ENCODE measurements around the gene L3MBTL4. TPM values are rescaled to one million over a fixed set of nuclear protein-coding genes. Genes with fewer than 3 reads are reported as not detected.
A peak's percentile ranks its signal among the peaks of the same experiment; 100 is the strongest.

L3MBTL4 gene
- total RNA-seq, 6 experiments from 2014 or later: 8.2 to 16.0 (median 11.3) TPM

DNA sequence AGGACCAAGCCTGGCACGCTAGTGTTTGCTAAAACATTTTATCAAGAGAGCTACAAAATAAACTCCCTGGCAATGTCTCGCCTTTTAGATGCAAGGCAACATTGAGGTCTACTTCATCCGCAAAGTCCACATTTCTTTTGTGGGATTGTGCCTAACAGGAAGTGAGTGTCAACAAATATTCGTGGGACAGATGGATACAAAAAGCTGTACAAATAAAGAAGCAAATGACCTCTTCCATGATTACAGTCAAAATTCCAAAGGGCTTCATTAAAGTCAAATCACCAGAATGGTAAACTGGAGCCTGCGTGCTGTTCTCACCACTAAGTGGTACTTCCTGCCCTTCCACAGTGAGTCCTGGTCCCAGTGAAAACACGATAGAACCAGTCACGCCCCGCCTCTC is 40.4 kb downstream of the L3MBTL4 start:
- peaks cover 0 to 59% (median 13%) of the 10 kb centered on the region in 4 donors for H3K4me1 ChIP-seq
- peak overlapping the region; percentile 30 to 85 (median 69) for H3K27ac ChIP-seq
- peak overlapping the region in 2 of 3 donors; percentile 5 to 16 for H3K4me3 ChIP-seq
- no peak for DNase-seq
- 24% methylated on average over 7 of the region's 8 CpGs for WGBS (ENCODE audit: insufficient coverage, low coverage, low lambda C conversion rate, missing lambda C conversion rate)
- intact Hi-C loops (cut with DNase I): no loop called here
- TF ChIP-seq, protein P1, sequence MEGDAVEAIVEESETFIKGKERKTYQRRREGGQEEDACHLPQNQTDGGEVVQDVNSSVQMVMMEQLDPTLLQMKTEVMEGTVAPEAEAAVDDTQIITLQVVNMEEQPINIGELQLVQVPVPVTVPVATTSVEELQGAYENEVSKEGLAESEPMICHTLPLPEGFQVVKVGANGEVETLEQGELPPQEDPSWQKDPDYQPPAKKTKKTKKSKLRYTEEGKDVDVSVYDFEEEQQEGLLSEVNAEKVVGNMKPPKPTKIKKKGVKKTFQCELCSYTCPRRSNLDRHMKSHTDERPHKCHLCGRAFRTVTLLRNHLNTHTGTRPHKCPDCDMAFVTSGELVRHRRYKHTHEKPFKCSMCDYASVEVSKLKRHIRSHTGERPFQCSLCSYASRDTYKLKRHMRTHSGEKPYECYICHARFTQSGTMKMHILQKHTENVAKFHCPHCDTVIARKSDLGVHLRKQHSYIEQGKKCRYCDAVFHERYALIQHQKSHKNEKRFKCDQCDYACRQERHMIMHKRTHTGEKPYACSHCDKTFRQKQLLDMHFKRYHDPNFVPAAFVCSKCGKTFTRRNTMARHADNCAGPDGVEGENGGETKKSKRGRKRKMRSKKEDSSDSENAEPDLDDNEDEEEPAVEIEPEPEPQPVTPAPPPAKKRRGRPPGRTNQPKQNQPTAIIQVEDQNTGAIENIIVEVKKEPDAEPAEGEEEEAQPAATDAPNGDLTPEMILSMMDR (IDR thresholded peaks at IDR 0.05): no peak
- no peak for TF ChIP-seq POLR2A (IDR thresholded peaks at IDR 0.05)
- no peaks in the 10 kb centered on the region for H3K36me3 ChIP-seq
- ATAC-seq: peak; percentile 8 to 41 (median 18)
- no peaks in the 10 kb centered on the region for H3K27me3 ChIP-seq
- H3K9me3 ChIP-seq: no peaks in the 10 kb centered on the region

DNA sequence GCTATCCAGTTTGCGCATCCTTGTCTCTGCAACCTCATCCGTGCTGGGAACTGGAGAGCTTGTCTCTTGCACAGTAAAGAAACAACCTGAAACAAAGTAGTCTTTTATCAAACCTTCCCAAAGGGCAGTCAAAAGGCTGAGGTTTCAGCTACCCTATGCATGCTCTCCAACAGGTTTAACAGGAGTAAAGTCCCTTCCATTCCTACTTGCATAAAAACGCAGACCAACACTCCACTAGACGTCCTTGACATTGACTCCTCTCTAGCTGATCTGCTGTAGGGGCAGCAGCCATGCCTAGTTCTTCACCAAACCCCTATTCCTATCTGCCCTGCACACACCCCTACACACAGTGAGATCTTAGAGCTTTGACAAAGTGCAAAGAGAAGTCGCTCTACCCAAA is 41.5 kb downstream of the L3MBTL4 start:
- 65% methylated on average over 5 of the region's 5 CpGs for WGBS (ENCODE audit: insufficient coverage, low coverage, low lambda C conversion rate, missing lambda C conversion rate)

DNA sequence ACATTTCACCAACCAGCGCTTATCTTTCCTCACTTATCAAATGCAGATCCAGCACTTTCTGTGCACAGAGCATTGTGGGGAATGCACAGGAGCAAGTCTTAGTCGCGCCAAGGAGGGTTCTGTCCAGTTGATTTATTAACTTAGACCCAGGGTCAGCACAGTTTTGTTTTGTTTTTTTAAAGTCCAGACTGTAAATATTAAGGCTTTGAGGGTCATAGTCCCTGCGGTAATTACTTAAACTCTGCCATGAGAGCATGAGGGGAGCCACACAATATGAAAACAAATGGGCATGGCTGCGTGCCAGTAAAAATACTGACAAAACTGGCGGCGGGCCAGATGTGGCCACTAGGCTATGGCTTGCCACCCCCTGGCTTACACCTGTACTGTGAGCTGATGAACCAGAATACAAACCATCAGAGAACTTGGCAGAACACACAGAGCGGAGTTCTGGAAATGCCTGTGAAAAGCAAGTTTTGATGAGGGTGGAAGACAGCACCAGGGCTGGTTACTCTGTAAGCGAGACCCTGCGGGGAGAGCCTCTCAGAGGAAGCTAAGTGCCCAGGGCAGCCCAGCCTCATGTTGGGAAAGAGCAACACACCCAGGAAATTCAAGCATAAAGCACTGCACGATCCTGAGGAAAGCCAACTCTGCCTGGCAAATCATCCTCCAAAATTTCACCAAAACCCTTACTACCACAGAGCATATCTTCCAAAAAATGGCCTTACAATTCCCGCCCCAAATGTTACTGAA is 43.6 kb downstream of the L3MBTL4 start:
- peak; percentile 74 to 88 (median 86) for DNase-seq
- peak overlapping the region; percentile 47 to 93 (median 84) for H3K27ac ChIP-seq
- H3K4me1 ChIP-seq: peaks cover 0 to 57% (median 13%) of the 10 kb centered on the region in 4 donors
- H3K4me3 ChIP-seq: peak overlapping the region in 2 of 3 donors; percentile 19 to 31
- WGBS (ENCODE audit: insufficient coverage, low coverage, low lambda C conversion rate, missing lambda C conversion rate): 21% methylated on average over 11 of the region's 12 CpGs
- no peaks in the 10 kb centered on the region for H3K36me3 ChIP-seq
- intact Hi-C loops (cut with DNase I): no loop called here
- TF ChIP-seq, protein P1 (IDR thresholded peaks at IDR 0.05): peak in 2 of 4 donors; percentile 8 to 13
- TF ChIP-seq POLR2A (IDR thresholded peaks at IDR 0.05): no peak
- H3K9me3 ChIP-seq: no peaks in the 10 kb centered on the region
- no peaks in the 10 kb centered on the region for H3K27me3 ChIP-seq
- ATAC-seq: peak; percentile 58 to 78 (median 72)

More for the DNA sequence above, 41.5 kb downstream of the L3MBTL4 start:
- intact Hi-C loops (cut with DNase I): no loop called here
- Histone ChIP-seq H3K4me3 (no peak overlapping the region), H3K4me1 (peaks cover 0 to 60% (median 14%) of the 10 kb centered on the region in 4 donors), H3K36me3 (no peaks in the 10 kb centered on the region), H3K27me3 (no peaks in the 10 kb centered on the region), H3K9me3 (no peaks in the 10 kb centered on the region), H3K27ac (peak overlapping the region in 1 of 3 donors; percentile 85)
- TF ChIP-seq POLR2A (IDR thresholded peaks at IDR 0.05): no peak
- TF ChIP-seq, protein P1 (IDR thresholded peaks at IDR 0.05): no peak
- no peak for DNase-seq
- ATAC-seq: no peak

DNA sequence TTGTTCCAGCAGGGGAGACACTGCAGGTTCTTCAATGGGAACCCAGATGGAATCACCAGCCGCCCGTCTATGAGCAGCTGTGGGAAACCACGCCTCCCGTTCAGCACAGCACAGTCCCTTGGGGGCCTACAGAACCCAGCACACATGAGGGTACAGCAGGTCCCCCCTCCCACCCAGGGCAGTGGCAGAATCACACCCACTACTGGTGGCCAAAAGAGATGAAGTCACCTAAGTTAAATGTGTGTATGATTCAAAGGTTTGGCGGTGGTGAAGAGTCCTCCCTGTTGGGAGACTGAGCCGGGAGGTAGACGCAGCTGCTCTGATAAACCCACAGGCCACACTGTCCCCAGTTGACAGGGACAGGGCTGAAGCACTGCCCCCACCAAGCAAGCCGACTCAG is 44.3 kb downstream of the L3MBTL4 start:
- WGBS (ENCODE audit: insufficient coverage, low coverage, low lambda C conversion rate, missing lambda C conversion rate): 32% methylated on average over 6 of the region's 8 CpGs
- Histone ChIP-seq H3K27ac (peak overlapping the region; percentile 47 to 93 (median 84)), H3K4me3 (peak overlapping the region in 2 of 3 donors; percentile 19 to 31), H3K36me3 (no peaks in the 10 kb centered on the region), H3K4me1 (peaks cover 0 to 57% (median 15%) of the 10 kb centered on the region in 4 donors), H3K9me3 (no peaks in the 10 kb centered on the region), H3K27me3 (no peaks in the 10 kb centered on the region)
- intact Hi-C loops (cut with DNase I): no loop called here
- DNase-seq (peak in 1 of 3 donors; percentile 27), ATAC-seq (peak; percentile 24 to 59 (median 35))
- TF ChIP-seq, protein P1 (IDR thresholded peaks at IDR 0.05): no peak
- no peak for TF ChIP-seq POLR2A (IDR thresholded peaks at IDR 0.05)
